ENCODE data around the gene ACOX1. TPM values are rescaled to one million over a fixed set of nuclear protein-coding genes. Genes with fewer than 3 reads are reported as not detected.
"Not testable (repeated sequence)": the region's sequence is repeated elsewhere in the genome, so short reads cannot be mapped to it uniquely, and the experiment has no call there.

The ACOX1 gene
- total and polyA plus RNA-seq, 4 donors, result 32.7 to 63.6 (median 46.2) TPM

DNA sequence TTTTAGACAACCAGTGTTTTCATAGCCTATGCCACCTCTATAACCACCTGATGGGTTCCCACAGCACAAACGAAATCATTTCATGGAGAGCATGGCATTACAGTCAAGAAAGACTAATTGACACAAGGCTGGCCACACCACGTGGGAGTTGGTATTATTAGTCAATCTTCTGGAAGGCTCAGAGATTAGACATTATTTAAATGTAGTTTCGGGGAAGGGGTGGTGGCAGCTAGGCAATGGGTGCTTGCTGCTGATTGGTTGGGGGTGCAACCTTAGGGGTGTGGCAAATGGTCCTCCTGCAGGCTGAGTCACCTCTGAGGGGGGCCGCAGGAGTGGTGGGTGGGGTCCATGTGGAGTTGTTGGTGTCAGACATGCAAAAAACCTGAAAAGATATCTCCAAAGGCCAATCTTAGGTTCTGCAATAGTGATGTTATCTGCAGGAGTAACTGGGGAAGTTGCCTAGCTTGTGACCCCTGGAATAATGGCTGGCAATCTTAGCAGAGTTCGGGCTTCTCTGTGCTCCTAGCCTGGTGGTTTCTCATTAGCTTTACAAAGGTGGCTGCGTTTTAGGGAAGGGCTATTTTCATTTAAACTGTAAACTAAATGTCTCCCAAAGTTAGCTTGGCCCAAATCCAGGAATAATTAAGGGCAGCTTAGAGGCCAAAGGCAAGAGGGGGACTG is 4.7 kb upstream of the ACOX1 start:
- Histone ChIP-seq H3K4me1 (ENCODE audit: control insufficient read depth, insufficient read depth, low read length) (peaks cover 14% of the 10 kb centered on the region), H3K4me3 (ENCODE audit: low read depth, low read length) (no peak overlapping the region), H3K27me3 (ENCODE audit: control insufficient read depth, insufficient read depth, low read length) (no peaks in the 10 kb centered on the region), H3K36me3 (ENCODE audit: control insufficient read depth, insufficient read depth, low read length) (peaks cover 2% of the 10 kb centered on the region), H3K27ac (ENCODE audit: low read depth, low read length) (no peak overlapping the region), H3K9me3 (ENCODE audit: control insufficient read depth, insufficient read depth, low read length) (no peaks in the 10 kb centered on the region)
- WGBS (ENCODE audit: insufficient coverage), result 28% methylated on average over 5 of the region's 6 CpGs
- DNase-seq (ENCODE audit: low read depth in 4 of 6, low spot score in 6 of 6), result peak in 2 of 6 donors; percentile 10 to 22

DNA sequence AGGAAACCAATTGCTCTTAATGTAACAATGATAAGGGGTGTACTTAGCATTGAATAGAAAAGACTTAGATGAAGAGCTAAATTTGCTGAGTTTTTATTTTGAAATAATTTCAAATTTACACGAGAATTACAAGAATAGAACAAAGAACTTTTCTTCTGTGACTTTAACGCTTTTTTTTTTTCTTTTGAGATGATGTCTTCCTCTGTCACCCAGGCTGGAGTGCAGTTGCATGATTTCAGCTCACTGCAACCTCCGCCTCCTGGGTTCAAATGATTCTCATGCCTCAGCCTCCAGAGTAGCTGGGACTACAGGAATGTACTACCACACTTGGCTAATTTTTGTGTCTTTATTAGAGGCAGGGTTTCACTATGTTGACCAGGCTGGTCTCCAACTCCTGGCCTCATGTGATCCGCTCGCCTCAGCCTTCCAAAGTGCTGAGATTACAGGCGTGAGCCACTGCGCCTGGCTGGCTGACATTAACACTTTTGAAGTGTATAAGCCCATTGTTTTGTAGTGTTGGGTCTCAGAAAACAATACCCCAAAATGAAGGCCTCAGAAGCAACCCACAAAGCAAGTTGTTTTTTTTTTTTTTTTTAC is 2.2 kb upstream of the ACOX1 start:
- Histone ChIP-seq H3K36me3 (ENCODE audit: control insufficient read depth, insufficient read depth, low read length) (peaks cover 4% of the 10 kb centered on the region), H3K9me3 (ENCODE audit: control insufficient read depth, insufficient read depth, low read length) (no peaks in the 10 kb centered on the region), H3K4me1 (ENCODE audit: control insufficient read depth, insufficient read depth, low read length) (peaks cover 27% of the 10 kb centered on the region), H3K27me3 (ENCODE audit: control insufficient read depth, insufficient read depth, low read length) (no peaks in the 10 kb centered on the region), H3K4me3 (ENCODE audit: low read depth, low read length) (no peak overlapping the region), H3K27ac (ENCODE audit: low read depth, low read length) (no peak overlapping the region)
- no peak for DNase-seq (ENCODE audit: low read depth in 4 of 6, low spot score in 6 of 6)
- 93% methylated on average over 5 of the region's 7 CpGs for WGBS (ENCODE audit: insufficient coverage)

DNA sequence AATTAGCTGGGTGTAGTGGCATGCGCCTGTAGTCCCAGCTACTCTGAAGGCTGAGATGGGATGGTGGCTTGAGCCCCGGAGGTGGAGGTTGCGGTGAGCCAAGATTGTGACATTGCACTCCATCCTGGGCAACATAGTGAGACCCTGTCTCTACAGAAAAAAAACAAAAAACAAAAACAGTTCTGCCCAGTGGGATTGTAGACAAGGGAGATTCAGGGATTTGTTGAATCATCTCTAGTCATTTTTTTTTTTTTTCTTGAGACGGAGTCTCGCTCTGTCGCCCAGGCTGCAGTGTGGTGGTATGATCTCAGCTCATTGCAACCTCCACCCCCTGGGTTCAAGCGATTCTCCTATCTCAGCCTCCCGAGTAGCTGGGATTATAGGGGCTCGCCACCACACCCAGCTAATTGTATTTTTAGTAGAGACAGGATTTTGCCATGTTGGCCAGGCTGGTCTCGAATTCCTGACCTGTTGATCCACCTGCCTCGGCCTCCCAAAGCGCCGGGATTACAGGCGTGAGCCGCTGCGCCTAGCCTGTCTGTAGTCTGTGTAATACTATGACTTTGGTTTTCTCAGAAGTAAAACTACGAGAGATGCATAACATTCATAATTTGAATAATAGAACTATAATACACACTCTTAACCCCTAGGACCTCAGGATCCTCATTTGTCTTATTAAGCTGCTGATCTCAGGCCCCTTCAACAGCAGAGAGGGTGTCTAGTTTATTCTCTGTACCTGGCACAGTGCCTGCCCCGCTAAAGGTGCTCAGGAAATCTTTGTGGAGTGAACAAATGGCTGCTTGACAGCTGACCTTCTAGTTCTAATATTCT is 1.4 kb upstream of the ACOX1 start:
- peaks cover 27% of the 10 kb centered on the region for H3K4me1 ChIP-seq (ENCODE audit: control insufficient read depth, insufficient read depth, low read length)
- H3K4me3 ChIP-seq (ENCODE audit: low read depth, low read length), result peak overlapping the region; percentile 98
- peak overlapping the region; percentile 100 for H3K27ac ChIP-seq (ENCODE audit: low read depth, low read length)
- no CpG with 5 or more reads among the region's 18 CpGs for WGBS (ENCODE audit: insufficient coverage)
- no peak for DNase-seq (ENCODE audit: low read depth in 4 of 6, low spot score in 6 of 6)
- no peaks in the 10 kb centered on the region for H3K27me3 ChIP-seq (ENCODE audit: control insufficient read depth, insufficient read depth, low read length)
- H3K36me3 ChIP-seq (ENCODE audit: control insufficient read depth, insufficient read depth, low read length), result peaks cover 4% of the 10 kb centered on the region
- no peaks in the 10 kb centered on the region for H3K9me3 ChIP-seq (ENCODE audit: control insufficient read depth, insufficient read depth, low read length)

DNA sequence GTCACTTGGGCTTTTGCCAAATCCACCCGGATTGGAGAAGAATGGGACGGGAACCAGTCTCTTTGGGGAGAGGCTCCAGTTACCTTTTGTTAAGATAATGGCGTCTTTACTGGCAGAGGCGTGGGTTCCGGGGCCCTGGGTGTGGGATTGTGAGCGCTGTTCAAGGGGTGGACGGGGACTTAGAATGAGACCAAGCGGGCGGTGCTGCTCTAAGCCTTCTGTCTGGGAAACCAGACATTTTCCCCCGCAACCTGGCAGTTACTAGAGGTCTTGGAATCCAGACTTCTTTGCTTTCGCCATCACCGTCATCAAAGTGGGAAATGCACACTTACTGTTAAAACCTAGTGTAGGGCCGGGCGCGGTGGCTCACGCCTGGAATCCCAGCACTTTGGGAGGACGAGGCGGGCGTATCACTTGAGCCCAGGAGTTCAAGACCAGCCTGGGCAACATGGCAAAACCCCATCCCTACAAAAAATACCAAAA is 780 bp upstream of the ACOX1 start:
- WGBS (ENCODE audit: insufficient coverage), result 1% methylated on average over 19 of the region's 19 CpGs
- Histone ChIP-seq H3K36me3 (ENCODE audit: control insufficient read depth, insufficient read depth, low read length) (peaks cover 7% of the 10 kb centered on the region), H3K4me1 (ENCODE audit: control insufficient read depth, insufficient read depth, low read length) (peaks cover 27% of the 10 kb centered on the region), H3K9me3 (ENCODE audit: control insufficient read depth, insufficient read depth, low read length) (no peaks in the 10 kb centered on the region), H3K27me3 (ENCODE audit: control insufficient read depth, insufficient read depth, low read length) (no peaks in the 10 kb centered on the region), H3K4me3 (ENCODE audit: low read depth, low read length) (peak overlapping the region; percentile 98), H3K27ac (ENCODE audit: low read depth, low read length) (peak overlapping the region; percentile 100)
- DNase-seq (ENCODE audit: low read depth in 4 of 6, low spot score in 6 of 6), result no peak

DNA sequence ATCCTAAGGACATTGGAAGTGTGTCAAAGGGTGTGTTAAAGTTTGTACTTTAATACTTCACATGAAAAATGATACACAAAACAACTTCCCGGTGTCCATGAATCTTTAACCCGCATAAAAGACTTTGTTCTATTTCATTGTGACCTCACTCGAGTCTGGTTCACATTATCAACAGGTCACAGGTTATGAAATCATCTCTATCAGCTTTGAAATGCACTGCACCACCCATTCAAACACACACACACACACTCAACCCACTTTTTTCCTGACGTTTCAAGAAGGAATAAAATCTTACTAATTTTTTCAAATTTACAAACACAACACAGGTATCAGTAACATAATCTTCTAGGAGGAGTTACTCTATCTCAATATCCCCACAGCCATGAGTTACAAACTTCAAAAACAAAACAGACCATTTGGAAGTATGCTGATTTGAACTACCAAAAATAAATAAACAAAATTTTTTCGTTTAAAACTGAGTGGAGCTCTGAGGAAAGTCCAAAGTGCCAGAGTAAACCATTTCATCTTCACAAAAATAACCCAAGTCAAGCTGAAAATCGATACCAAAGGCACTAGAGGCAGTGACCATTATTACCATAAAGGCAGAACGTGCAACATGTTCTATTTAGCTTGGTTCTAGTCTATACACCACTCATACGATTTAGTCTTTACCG is 2.7 kb downstream of the ACOX1 start:
- Histone ChIP-seq H3K4me3 (ENCODE audit: low read depth, low read length) (no peak overlapping the region), H3K27me3 (ENCODE audit: control insufficient read depth, insufficient read depth, low read length) (no peaks in the 10 kb centered on the region), H3K36me3 (ENCODE audit: control insufficient read depth, insufficient read depth, low read length) (peaks cover 20% of the 10 kb centered on the region), H3K27ac (ENCODE audit: low read depth, low read length) (no peak overlapping the region), H3K9me3 (ENCODE audit: control insufficient read depth, insufficient read depth, low read length) (no peaks in the 10 kb centered on the region), H3K4me1 (ENCODE audit: control insufficient read depth, insufficient read depth, low read length) (peaks cover 24% of the 10 kb centered on the region)
- DNase-seq (ENCODE audit: low read depth in 4 of 6, low spot score in 6 of 6), result no peak
- WGBS (ENCODE audit: insufficient coverage), result 59% methylated on average over 4 of the region's 9 CpGs

DNA sequence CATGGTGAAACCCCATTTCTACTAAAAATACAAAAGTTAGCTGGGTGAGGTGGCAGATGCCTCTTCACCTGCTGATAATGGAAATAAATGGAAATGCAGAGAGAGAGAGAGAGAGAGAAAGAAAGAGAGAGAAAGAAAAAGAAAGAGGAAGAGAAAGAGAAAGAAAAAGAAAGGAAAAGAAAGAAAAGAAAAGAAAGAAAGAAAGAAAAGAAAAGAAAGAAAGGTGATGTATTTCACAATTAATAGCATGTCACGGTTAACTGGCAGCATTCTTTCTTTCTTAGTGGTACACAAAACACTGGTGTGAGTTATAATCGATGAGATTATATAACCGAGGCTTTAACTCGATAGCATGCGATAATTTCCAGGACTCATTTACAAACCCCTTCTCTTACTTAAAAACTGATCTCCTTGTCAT is 3.2 kb downstream of the ACOX1 start:
- H3K9me3 ChIP-seq (ENCODE audit: control insufficient read depth, insufficient read depth, low read length), result no peaks in the 10 kb centered on the region
- no CpG with 5 or more reads among the region's 5 CpGs for WGBS (ENCODE audit: insufficient coverage)
- no peak overlapping the region for H3K4me3 ChIP-seq (ENCODE audit: low read depth, low read length)
- peaks cover 24% of the 10 kb centered on the region for H3K4me1 ChIP-seq (ENCODE audit: control insufficient read depth, insufficient read depth, low read length)
- peaks cover 24% of the 10 kb centered on the region for H3K36me3 ChIP-seq (ENCODE audit: control insufficient read depth, insufficient read depth, low read length)
- DNase-seq (ENCODE audit: low read depth in 4 of 6, low spot score in 6 of 6), result no peak
- no peak overlapping the region for H3K27ac ChIP-seq (ENCODE audit: low read depth, low read length)
- H3K27me3 ChIP-seq (ENCODE audit: control insufficient read depth, insufficient read depth, low read length), result no peaks in the 10 kb centered on the region

DNA sequence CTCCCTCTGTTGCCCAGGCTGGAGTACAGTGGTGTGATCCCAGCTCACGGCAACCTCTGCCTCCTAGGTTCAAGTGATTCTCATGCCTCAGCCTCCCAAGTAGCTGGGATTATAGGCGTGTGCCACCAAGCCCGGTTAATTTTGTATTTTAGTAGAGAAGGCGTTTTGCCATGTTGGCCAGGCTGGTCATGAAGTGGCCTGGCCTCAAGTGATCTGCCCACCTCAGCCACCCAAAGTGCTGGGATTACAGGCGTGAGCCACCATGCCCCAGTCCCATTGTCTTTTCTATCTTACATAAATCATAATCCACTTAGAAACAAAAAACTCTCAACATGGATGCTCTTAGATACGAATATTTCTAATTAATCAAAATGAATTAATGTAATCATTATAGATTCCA is 3.8 kb downstream of the ACOX1 start:
- H3K27me3 ChIP-seq (ENCODE audit: control insufficient read depth, insufficient read depth, low read length); H3K27ac ChIP-seq (ENCODE audit: low read depth, low read length); H3K4me3 ChIP-seq (ENCODE audit: low read depth, low read length); H3K9me3 ChIP-seq (ENCODE audit: control insufficient read depth, insufficient read depth, low read length); DNase-seq (ENCODE audit: low read depth in 4 of 6, low spot score in 6 of 6): not testable (repeated sequence)
- peaks cover 19% of the 10 kb centered on the region for H3K4me1 ChIP-seq (ENCODE audit: control insufficient read depth, insufficient read depth, low read length)
- no CpG with 5 or more reads among the region's 6 CpGs for WGBS (ENCODE audit: insufficient coverage)
- peaks cover 25% of the 10 kb centered on the region for H3K36me3 ChIP-seq (ENCODE audit: control insufficient read depth, insufficient read depth, low read length)

DNA sequence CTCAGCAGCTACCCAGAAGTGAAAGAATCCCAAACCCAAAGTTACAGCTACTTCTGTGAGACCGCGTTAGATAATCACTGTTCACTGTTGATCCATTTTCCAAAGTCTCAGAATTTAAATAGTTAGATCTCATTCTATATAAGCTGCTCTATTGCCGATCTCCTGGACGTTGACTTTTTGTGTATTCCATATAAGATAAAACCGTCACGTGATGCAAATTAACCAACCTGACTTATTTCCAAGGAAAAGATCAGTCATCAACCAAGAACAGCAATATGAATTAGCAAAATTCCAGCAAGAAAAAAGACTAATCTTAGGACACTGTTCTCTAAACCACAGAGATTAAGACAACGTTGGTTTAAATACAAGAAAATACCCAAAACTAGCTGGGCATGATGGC is 8.3 kb downstream of the ACOX1 start:
- H3K9me3 ChIP-seq (ENCODE audit: control insufficient read depth, insufficient read depth, low read length), result no peaks in the 10 kb centered on the region
- H3K4me3 ChIP-seq (ENCODE audit: low read depth, low read length), result no peak overlapping the region
- no peaks in the 10 kb centered on the region for H3K27me3 ChIP-seq (ENCODE audit: control insufficient read depth, insufficient read depth, low read length)
- DNase-seq (ENCODE audit: low read depth in 4 of 6, low spot score in 6 of 6), result no peak
- 100% methylated on average over 3 of the region's 7 CpGs for WGBS (ENCODE audit: insufficient coverage)
- H3K4me1 ChIP-seq (ENCODE audit: control insufficient read depth, insufficient read depth, low read length), result no peaks in the 10 kb centered on the region
- H3K36me3 ChIP-seq (ENCODE audit: control insufficient read depth, insufficient read depth, low read length), result peaks cover 44% of the 10 kb centered on the region
- H3K27ac ChIP-seq (ENCODE audit: low read depth, low read length), result no peak overlapping the region

DNA sequence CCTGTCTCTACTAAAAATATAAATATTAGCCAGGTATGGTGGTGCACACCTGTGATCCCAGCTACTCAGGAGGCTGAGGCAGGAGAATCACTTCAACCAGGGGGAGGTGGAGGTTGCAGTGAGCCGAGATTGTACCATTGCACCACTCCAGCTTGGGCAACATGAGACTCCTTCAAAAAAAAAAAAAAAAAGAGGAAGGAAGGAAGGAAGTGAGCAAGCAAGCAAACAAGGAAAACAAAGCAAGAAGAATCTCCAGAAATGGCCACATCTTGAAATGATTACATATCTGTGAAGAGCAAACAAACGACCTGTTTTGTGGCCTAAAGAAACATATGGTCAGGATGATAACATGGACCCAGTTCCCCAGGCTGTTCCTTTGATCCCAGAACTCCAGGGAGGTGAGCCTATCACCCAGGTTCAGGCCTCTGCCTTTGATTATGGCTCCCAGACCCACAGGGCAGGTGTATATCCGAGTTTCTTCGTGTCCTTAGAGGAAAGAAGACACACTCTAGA is 8.9 kb downstream of the ACOX1 start:
- 78% methylated on average over 1 of the region's 4 CpGs for WGBS (ENCODE audit: insufficient coverage)
- Histone ChIP-seq H3K36me3 (ENCODE audit: control insufficient read depth, insufficient read depth, low read length) (peaks cover 41% of the 10 kb centered on the region), H3K27ac (ENCODE audit: low read depth, low read length) (no peak overlapping the region), H3K4me1 (ENCODE audit: control insufficient read depth, insufficient read depth, low read length) (no peaks in the 10 kb centered on the region), H3K27me3 (ENCODE audit: control insufficient read depth, insufficient read depth, low read length) (no peaks in the 10 kb centered on the region), H3K4me3 (ENCODE audit: low read depth, low read length) (no peak overlapping the region), H3K9me3 (ENCODE audit: control insufficient read depth, insufficient read depth, low read length) (no peaks in the 10 kb centered on the region)
- no peak for DNase-seq (ENCODE audit: low read depth in 4 of 6, low spot score in 6 of 6)
